Subcutaneous adipose tissue (tissue), 4 donors: Measurements from ENCODE around the gene PTPRN2. TPM values are rescaled to one million over a fixed set of nuclear protein-coding genes. Genes with fewer than 3 reads are reported as not detected.

Experiments
- total RNA-seq, 4 donors: library from RNA; depleted of rRNA; stranded (reverse); fragments of >200 nt; gene quantifications; one replicate each; pipeline ENCODE4 v1.1.0, GENCODE V29; 2016
- TF ChIP-seq, protein P1 (sequence below): fragments of 450-650 bp; IDR thresholded peaks from one replicate; pipeline ENCODE4 v1.5.1; 2016; ENCODE audit warnings: low read depth, mild to moderate bottlenecking, control low read depth, antibody characterized with exemption, moderate library complexity

PTPRN2 gene
- total RNA-seq, 4 donors from 2014 or later = 2.0 to 4.6 (median 3.7) TPM

DNA sequence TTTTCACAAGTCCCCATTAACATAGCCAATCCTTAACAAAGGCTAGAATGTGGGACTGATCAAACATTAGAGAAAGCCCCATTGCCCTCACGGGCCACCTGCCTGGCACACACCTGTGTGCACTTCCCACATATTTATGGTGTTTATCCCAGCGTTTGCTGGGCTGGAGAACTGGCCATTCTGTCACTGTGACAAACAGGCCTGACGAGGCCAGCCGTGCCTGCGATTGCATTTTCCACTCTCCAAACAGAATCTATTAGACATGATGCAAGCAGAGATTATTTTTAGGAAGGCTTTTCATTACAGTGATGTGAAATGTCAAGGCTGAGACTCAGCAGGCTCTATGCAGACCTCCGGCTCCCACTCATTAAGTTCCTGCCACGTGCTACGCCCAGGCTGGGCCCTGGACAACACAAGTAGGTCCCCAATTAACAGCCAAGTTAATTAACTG lies 20.4 kb downstream of the PTPRN2 start:
- TF ChIP-seq, protein P1, sequence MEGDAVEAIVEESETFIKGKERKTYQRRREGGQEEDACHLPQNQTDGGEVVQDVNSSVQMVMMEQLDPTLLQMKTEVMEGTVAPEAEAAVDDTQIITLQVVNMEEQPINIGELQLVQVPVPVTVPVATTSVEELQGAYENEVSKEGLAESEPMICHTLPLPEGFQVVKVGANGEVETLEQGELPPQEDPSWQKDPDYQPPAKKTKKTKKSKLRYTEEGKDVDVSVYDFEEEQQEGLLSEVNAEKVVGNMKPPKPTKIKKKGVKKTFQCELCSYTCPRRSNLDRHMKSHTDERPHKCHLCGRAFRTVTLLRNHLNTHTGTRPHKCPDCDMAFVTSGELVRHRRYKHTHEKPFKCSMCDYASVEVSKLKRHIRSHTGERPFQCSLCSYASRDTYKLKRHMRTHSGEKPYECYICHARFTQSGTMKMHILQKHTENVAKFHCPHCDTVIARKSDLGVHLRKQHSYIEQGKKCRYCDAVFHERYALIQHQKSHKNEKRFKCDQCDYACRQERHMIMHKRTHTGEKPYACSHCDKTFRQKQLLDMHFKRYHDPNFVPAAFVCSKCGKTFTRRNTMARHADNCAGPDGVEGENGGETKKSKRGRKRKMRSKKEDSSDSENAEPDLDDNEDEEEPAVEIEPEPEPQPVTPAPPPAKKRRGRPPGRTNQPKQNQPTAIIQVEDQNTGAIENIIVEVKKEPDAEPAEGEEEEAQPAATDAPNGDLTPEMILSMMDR = no peak

DNA sequence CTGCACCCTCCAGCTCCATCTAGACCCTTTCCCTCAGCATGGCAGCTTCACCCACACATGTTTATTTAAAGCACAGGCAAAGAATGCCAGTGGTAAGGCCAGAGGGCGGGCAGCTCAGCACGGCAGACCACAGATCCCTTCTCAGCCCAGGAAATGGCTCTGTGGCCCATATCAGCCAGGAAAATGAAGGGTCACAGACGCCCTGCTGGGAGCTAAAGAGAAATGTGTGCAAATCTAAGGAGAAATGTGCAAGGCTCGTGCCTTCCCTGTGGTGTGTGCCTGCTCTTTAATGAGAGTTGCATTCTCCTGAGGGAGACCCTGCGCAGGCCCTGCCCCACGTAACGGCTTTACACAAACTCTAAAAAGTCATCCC lies 23.0 kb downstream of the PTPRN2 start:
- TF ChIP-seq, protein P1 = no peak

DNA sequence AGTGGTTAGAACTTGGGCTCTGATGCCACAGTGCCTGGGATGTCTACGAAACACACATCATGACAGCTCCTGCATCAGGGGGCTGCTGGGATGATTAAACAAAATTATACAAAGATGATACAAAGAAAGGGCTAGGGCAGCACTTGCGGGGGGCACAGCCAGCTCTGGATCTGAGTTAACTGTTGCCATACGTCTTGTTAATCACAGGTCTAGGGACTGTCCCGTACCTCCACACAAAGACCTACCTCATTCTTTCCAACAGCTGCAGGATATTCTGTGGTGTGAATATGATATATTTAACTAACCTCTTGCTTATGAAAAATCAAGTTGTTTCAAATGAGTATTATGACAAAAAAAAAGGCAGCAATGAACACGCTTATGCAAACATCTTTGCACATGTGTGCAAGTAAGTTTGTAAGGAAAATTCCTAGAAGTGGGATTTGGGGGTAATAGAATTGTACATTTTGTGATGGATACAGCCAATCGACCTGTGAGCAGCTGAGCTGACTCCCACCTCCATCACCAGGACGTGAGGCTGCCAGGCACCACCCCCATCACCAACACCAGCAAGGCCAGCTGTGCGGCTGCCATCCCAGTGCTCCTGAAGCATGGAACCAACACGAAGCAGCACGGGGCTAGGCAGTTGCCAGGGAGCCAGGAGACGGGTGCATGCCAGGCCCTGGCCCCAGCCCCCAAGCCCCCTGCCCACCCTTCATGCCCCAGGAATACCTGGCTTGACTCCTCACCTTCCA lies 23.5 kb downstream of the PTPRN2 start:
- TF ChIP-seq, protein P1 = no peak

DNA sequence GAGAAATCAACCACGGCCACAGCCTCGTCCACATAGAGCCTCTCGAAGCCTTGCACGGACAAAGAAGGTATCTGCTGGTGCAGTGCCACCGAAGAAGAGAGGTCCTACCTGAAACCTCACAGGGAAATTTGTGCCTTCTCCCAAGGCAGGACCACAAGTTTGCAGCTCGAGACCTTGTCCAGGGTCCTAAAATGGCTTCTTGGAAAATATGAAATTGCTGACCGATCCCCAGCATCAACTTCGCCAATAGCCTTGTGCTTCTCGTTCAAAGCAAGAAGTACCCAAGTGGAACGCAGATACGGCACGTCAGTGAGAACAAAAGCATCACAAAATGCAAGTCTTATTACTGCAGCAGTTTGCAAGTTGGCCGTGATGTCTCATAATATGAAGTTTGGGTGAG lies 24.6 kb downstream of the PTPRN2 start:
- TF ChIP-seq, protein P1 = no peak

DNA sequence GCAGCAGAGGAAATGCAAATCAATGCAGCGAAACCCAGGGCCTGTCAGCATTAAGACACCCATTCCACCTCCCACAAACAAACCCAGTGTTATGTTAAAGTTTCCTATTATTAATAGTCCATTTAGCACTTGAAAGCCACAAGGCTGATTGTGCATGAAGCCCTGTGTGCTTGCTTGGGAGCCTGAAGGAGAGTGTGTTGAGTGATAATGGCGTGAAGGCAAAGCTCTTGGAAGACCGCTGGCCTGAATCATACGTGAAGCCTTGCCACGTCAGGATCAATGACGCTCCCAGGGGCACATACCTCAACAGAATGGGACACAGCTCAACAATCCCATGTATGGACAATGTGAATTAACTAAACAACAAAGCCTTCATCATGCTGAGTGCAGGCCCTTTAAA lies 25.1 kb downstream of the PTPRN2 start:
- TF ChIP-seq, protein P1 = no peak

DNA sequence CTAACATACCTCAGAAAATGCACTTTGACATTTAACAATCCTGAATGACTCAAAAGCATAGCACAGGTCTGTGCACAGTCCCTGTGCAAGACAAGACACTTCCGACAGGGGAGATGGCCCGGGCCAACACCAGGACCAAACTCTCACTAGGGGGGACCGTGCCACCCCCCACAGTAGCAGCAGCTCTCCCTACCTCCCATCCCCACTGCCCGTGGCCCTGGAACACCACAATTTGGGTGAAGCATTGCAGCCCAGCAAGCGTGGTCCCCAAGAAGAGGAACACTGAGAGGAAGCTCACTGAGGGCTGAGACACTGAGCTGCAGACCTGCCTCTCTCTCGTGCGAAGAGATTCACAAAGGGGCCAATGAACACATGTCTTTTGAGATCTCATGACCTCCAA lies 26.0 kb downstream of the PTPRN2 start:
- TF ChIP-seq, protein P1 = no peak

DNA sequence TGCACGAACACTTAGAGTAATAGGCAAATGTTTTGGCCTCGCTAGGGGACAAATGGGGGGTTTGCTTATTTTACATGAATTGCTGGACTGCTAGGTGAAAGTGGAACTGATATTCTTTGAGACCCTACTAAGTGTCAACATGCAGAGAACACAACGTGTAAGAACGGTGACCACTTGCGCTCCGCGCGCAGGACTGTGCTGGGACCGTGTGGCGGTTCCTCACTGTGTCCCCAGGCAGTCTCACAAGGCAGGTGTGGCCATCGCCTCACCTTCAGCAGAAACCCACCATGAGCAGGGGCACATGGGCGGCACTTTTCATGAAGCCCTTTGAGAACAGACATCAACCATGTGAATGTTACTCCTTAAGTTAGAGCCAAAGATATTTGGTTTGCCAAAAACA lies 27.2 kb downstream of the PTPRN2 start:
- TF ChIP-seq, protein P1 = no peak
